Kasumi-1 (cell line): Measurements from ENCODE around the gene TGFBR3.

Experiments used
- DNase-seq, 2 experiments: peaks; one replicate each; lab custom pipeline; 2025; lab: John Stamatoyannopoulos, UW

The TGFBR3 gene

GRCh38 chr1:91799159-91799558 lies 86.8 kb downstream of the TGFBR3 start:
- DNase-seq: no peak

- no peak for DNase-seq
These were observed 87.2 kb downstream of the TGFBR3 start for GRCh38 chr1:91798740-91799139.

GRCh38 chr1:91798241-91798648 lies 87.7 kb downstream of the TGFBR3 start:
- no peak for DNase-seq

GRCh38 chr1:91797164-91797563 lies 88.8 kb downstream of the TGFBR3 start:
- DNase-seq: no peak

- DNase-seq: no peak
These were observed 89.6 kb downstream of the TGFBR3 start for GRCh38 chr1:91796390-91796654.

- no peak for DNase-seq
These were observed 90.2 kb downstream of the TGFBR3 start for GRCh38 chr1:91795591-91796389.

GRCh38 chr1:91793877-91794276 lies 92.1 kb downstream of the TGFBR3 start:
- no peak for DNase-seq

GRCh38 chr1:91793189-91793588 lies 92.8 kb downstream of the TGFBR3 start:
- no peak for DNase-seq

- no peak for DNase-seq
These were observed 93.4 kb downstream of the TGFBR3 start for GRCh38 chr1:91792489-91793071.

- peak; percentile 30 to 33 for DNase-seq
These were observed 94.1 kb downstream of the TGFBR3 start for GRCh38 chr1:91791691-91792488.

- no peak for DNase-seq
These were observed 94.8 kb downstream of the TGFBR3 start for GRCh38 chr1:91791103-91791502.

- no peak for DNase-seq
These were observed 95.6 kb downstream of the TGFBR3 start for GRCh38 chr1:91790392-91790791.

GRCh38 chr1:91789273-91789997 lies 96.5 kb downstream of the TGFBR3 start:
- no peak for DNase-seq

GRCh38 chr1:91787919-91788318 lies 98.0 kb downstream of the TGFBR3 start:
- no peak for DNase-seq

- DNase-seq: no peak
These were observed 101.3 kb downstream of the TGFBR3 start for GRCh38 chr1:91784616-91785015.

- DNase-seq: no peak
These were observed 101.8 kb downstream of the TGFBR3 start for GRCh38 chr1:91784191-91784590.

GRCh38 chr1:91783423-91784170 lies 102.4 kb downstream of the TGFBR3 start:
- DNase-seq: no peak

GRCh38 chr1:91781901-91782622 lies 103.9 kb downstream of the TGFBR3 start:
- DNase-seq: no peak

- peak; percentile 21 to 23 for DNase-seq
These were observed 104.6 kb downstream of the TGFBR3 start for GRCh38 chr1:91781371-91781825.

- no peak for DNase-seq
These were observed 106.4 kb downstream of the TGFBR3 start for GRCh38 chr1:91779548-91780021.

- no peak for DNase-seq
These were observed 107.0 kb downstream of the TGFBR3 start for GRCh38 chr1:91778964-91779363.
